ENCODE data around the gene GRIPAP1. TPM values are rescaled to one million over a fixed set of nuclear protein-coding genes. Genes with fewer than 3 reads are reported as not detected.

Gene GRIPAP1
- total RNA-seq, 1 donor from 2014 or later, result 28.8 TPM

DNA sequence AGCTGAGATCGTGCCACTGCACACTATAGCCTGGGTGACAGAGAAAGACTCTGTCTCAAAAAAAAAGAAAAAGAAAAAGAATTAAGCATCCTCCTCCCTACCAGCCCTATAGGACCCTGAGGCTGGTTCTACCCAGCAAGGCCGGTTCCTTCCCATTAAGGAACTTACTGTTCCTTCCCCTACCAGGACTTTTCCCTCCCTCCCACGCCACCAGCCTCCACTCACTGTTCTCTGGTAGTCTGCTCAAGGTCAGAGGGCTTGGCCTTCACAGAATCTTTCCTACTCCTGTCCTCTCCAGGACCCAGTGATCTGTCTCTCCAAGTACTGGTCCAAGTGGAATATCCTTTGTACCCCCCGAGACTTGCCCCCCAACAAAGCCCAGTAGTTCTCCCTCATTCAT is 1.4 kb downstream of the GRIPAP1 start:
- Mint-ChIP-seq H3K36me3 (ENCODE audit: low read depth) (peaks cover 19% of the 10 kb centered on the region), H3K27me3 (ENCODE audit: low read depth) (no peaks in the 10 kb centered on the region), H3K27ac (ENCODE audit: unreplicated experiment) (peak overlapping the region; percentile 22), H3K4me1 (ENCODE audit: low read depth) (peaks cover 14% of the 10 kb centered on the region), H3K9me3 (ENCODE audit: low read depth) (peaks cover 11% of the 10 kb centered on the region), H3K4me3 (ENCODE audit: unreplicated experiment) (no peak overlapping the region)
- DNase-seq (ENCODE audit: low spot score), result peak; percentile 19
- TF ChIP-seq, protein P1, sequence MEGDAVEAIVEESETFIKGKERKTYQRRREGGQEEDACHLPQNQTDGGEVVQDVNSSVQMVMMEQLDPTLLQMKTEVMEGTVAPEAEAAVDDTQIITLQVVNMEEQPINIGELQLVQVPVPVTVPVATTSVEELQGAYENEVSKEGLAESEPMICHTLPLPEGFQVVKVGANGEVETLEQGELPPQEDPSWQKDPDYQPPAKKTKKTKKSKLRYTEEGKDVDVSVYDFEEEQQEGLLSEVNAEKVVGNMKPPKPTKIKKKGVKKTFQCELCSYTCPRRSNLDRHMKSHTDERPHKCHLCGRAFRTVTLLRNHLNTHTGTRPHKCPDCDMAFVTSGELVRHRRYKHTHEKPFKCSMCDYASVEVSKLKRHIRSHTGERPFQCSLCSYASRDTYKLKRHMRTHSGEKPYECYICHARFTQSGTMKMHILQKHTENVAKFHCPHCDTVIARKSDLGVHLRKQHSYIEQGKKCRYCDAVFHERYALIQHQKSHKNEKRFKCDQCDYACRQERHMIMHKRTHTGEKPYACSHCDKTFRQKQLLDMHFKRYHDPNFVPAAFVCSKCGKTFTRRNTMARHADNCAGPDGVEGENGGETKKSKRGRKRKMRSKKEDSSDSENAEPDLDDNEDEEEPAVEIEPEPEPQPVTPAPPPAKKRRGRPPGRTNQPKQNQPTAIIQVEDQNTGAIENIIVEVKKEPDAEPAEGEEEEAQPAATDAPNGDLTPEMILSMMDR (IDR thresholded peaks at IDR 0.05), result no peak

- TF ChIP-seq, protein P1 (IDR thresholded peaks at IDR 0.05), result no peak
- peaks cover 11% of the 10 kb centered on the region for H3K9me3 Mint-ChIP-seq (ENCODE audit: low read depth)
- H3K4me3 Mint-ChIP-seq (ENCODE audit: unreplicated experiment), result no peak overlapping the region
- no peak for DNase-seq (ENCODE audit: low spot score)
- H3K27ac Mint-ChIP-seq (ENCODE audit: unreplicated experiment), result no peak overlapping the region
- H3K36me3 Mint-ChIP-seq (ENCODE audit: low read depth), result peaks cover 19% of the 10 kb centered on the region
- no peaks in the 10 kb centered on the region for H3K27me3 Mint-ChIP-seq (ENCODE audit: low read depth)
- peaks cover 14% of the 10 kb centered on the region for H3K4me1 Mint-ChIP-seq (ENCODE audit: low read depth)
These were observed 3.0 kb downstream of the GRIPAP1 start for GRCh38 chrX:48999030-48999429.

GRCh38 chrX:48998391-48998790 is 3.7 kb downstream of the GRIPAP1 start:
- DNase-seq (ENCODE audit: low spot score), result peak; percentile 26
- TF ChIP-seq, protein P1 (IDR thresholded peaks at IDR 0.05), result no peak
- Mint-ChIP-seq H3K9me3 (ENCODE audit: low read depth) (peaks cover 11% of the 10 kb centered on the region), H3K4me3 (ENCODE audit: unreplicated experiment) (no peak overlapping the region), H3K27ac (ENCODE audit: unreplicated experiment) (no peak overlapping the region), H3K4me1 (ENCODE audit: low read depth) (peaks cover 14% of the 10 kb centered on the region), H3K27me3 (ENCODE audit: low read depth) (no peaks in the 10 kb centered on the region), H3K36me3 (ENCODE audit: low read depth) (peaks cover 19% of the 10 kb centered on the region)

DNA sequence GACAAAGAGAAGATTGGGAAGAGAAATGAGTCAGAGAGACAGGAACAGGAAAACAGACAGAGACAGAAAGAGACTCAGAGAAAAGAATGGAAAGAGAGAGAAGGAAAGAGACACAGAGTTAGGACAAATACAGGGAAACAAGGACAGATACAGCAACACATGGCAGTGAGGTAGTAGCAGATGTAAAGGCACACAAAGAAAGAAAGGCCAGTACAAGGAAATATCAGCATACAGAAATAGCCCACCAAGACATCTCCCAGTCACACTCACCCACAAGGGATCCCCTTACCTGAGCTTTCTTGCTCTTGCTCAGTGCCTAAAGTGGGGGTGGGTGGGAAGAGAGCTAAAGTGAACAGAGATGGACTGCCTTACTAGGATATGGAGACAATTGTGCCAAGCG is 4.2 kb downstream of the GRIPAP1 start:
- no peak for DNase-seq (ENCODE audit: low spot score)
- Mint-ChIP-seq H3K36me3 (ENCODE audit: low read depth) (peaks cover 19% of the 10 kb centered on the region), H3K27ac (ENCODE audit: unreplicated experiment) (no peak overlapping the region), H3K4me3 (ENCODE audit: unreplicated experiment) (no peak overlapping the region), H3K27me3 (ENCODE audit: low read depth) (no peaks in the 10 kb centered on the region), H3K4me1 (ENCODE audit: low read depth) (peaks cover 14% of the 10 kb centered on the region), H3K9me3 (ENCODE audit: low read depth) (peaks cover 11% of the 10 kb centered on the region)
- TF ChIP-seq, protein P1 (IDR thresholded peaks at IDR 0.05), result no peak

GRCh38 chrX:48997455-48997854 is 4.6 kb downstream of the GRIPAP1 start:
- Mint-ChIP-seq H3K36me3 (ENCODE audit: low read depth) (peaks cover 20% of the 10 kb centered on the region), H3K9me3 (ENCODE audit: low read depth) (peaks cover 11% of the 10 kb centered on the region), H3K27me3 (ENCODE audit: low read depth) (no peaks in the 10 kb centered on the region), H3K4me1 (ENCODE audit: low read depth) (peaks cover 14% of the 10 kb centered on the region), H3K4me3 (ENCODE audit: unreplicated experiment) (no peak overlapping the region), H3K27ac (ENCODE audit: unreplicated experiment) (no peak overlapping the region)
- TF ChIP-seq, protein P1 (IDR thresholded peaks at IDR 0.05), result no peak
- DNase-seq (ENCODE audit: low spot score), result no peak
